Measurements from ENCODE around the gene COL11A1.

DNA sequence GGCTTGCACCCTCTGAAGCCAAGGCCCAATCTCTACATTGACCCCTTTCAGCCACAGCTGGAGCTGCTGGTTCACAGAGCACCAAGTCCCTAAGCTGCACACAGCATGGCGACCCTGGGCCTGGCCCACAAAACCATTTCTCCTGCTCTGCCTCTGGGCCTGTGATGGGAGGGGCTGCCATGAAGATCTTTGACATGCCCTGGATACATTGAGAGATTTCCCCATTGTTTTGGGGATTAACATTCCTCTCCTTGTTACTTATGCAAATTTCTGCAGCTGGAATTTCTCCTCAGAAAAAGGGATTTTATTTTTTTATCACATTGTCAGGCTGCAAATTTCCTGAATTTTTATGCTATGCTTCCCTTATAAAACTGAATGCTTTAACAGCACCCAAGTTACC is 235.8 kb downstream of the COL11A1 start:
- TF ChIP-seq, protein P1, sequence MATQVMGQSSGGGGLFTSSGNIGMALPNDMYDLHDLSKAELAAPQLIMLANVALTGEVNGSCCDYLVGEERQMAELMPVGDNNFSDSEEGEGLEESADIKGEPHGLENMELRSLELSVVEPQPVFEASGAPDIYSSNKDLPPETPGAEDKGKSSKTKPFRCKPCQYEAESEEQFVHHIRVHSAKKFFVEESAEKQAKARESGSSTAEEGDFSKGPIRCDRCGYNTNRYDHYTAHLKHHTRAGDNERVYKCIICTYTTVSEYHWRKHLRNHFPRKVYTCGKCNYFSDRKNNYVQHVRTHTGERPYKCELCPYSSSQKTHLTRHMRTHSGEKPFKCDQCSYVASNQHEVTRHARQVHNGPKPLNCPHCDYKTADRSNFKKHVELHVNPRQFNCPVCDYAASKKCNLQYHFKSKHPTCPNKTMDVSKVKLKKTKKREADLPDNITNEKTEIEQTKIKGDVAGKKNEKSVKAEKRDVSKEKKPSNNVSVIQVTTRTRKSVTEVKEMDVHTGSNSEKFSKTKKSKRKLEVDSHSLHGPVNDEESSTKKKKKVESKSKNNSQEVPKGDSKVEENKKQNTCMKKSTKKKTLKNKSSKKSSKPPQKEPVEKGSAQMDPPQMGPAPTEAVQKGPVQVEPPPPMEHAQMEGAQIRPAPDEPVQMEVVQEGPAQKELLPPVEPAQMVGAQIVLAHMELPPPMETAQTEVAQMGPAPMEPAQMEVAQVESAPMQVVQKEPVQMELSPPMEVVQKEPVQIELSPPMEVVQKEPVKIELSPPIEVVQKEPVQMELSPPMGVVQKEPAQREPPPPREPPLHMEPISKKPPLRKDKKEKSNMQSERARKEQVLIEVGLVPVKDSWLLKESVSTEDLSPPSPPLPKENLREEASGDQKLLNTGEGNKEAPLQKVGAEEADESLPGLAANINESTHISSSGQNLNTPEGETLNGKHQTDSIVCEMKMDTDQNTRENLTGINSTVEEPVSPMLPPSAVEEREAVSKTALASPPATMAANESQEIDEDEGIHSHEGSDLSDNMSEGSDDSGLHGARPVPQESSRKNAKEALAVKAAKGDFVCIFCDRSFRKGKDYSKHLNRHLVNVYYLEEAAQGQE (tag by site-specific recombination; IDR thresholded peaks at IDR 0.05) = no peak
- TF ChIP-seq ZNF529 (tag by site-specific recombination; IDR thresholded peaks at IDR 0.05; ENCODE audit: insufficient replicate concordance) (no peak), ZNF777 (tag by site-specific recombination; IDR thresholded peaks at IDR 0.05; ENCODE audit: borderline replicate concordance) (no peak), KLF16 (tag by site-specific recombination; IDR thresholded peaks at IDR 0.05) (no peak), ZNF239 (tag by site-specific recombination; IDR thresholded peaks at IDR 0.05) (no peak), ZNF48 (tag by site-specific recombination; IDR thresholded peaks at IDR 0.05) (no peak), ZNF302 (tag by site-specific recombination; IDR thresholded peaks at IDR 0.05; ENCODE audit: low read depth) (no peak)
- TF ChIP-seq, protein P2, sequence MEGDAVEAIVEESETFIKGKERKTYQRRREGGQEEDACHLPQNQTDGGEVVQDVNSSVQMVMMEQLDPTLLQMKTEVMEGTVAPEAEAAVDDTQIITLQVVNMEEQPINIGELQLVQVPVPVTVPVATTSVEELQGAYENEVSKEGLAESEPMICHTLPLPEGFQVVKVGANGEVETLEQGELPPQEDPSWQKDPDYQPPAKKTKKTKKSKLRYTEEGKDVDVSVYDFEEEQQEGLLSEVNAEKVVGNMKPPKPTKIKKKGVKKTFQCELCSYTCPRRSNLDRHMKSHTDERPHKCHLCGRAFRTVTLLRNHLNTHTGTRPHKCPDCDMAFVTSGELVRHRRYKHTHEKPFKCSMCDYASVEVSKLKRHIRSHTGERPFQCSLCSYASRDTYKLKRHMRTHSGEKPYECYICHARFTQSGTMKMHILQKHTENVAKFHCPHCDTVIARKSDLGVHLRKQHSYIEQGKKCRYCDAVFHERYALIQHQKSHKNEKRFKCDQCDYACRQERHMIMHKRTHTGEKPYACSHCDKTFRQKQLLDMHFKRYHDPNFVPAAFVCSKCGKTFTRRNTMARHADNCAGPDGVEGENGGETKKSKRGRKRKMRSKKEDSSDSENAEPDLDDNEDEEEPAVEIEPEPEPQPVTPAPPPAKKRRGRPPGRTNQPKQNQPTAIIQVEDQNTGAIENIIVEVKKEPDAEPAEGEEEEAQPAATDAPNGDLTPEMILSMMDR (tag by site-specific recombination; IDR thresholded peaks at IDR 0.05) = no peak
